GM12878 (cell line): ENCODE results near the gene BTK. TPM values are rescaled to one million over a fixed set of nuclear protein-coding genes. Genes with fewer than 3 reads are reported as not detected.

Experiments
- ATAC-seq: fragments of 200-7000 bp; cut with Tn5 transposase; 3 replicates; pipeline ENCODE4 v1.9.1; 2020; ENCODE audit warnings: mild to moderate bottlenecking, moderate library complexity
- BruUV-seq: library from RNA; stranded (reverse); fragments of 400-500 nt; replicated peaks from 2 replicates; lab custom pipeline; 2021; lab: Mats Ljungman, UMichigan
- CTCF ChIA-PET: fragments of 300-600 bp; sonication (Branson Sonifier 250); formaldehyde crosslinking; extraction: SDS; loops from one replicate; lab custom pipeline; 2021; ENCODE audit warnings: inconsistent platforms; lab: Yijun Ruan, JAX
- POLR2A ChIA-PET: fragments of 350-600 bp; formaldehyde crosslinking; extraction: SDS; loops from one replicate; lab custom pipeline; 2021; ENCODE audit warnings: inconsistent platforms; lab: Charles Lee
- RAD21 ChIA-PET: fragments of 300-600 bp; sonication (Branson Sonifier 250); formaldehyde crosslinking; loops from one replicate; lab custom pipeline; 2023; ENCODE audit warnings: antibody characterized with exemption; ENCODE audit not compliant: unreplicated experiment; lab: Charles Lee
- SMC1A ChIA-PET: fragments of 300-600 bp; sonication (Branson Sonifier 250); formaldehyde crosslinking; loops from one replicate; lab custom pipeline; 2023; ENCODE audit not compliant: unreplicated experiment, uncharacterized antibody; lab: Charles Lee
- DNase-seq: peaks from one replicate; pipeline ENCODE4 v3.0.0-alpha.2; 2011; ENCODE audit warnings: low read depth, low spot score
- FAIRE-seq: peaks from 3 replicates; lab custom pipeline; 2011; peaks lifted over from hg19 to GRCh38; lab: Jason Lieb, UNC
- H2AFZ ChIP-seq: 2 replicates; pipeline ENCODE4 v1.6.0; 2011; ENCODE audit warnings: low read depth, low read length, control low read depth; ENCODE audit not compliant: control insufficient read depth
- H3K27ac ChIP-seq: 2 replicates; pipeline ENCODE4 v1.5.1; 2011; ENCODE audit warnings: control low read depth; ENCODE audit not compliant: control insufficient read depth, insufficient read depth
- H3K27me3 ChIP-seq, 2 experiments: replicated peaks in 1 of 2; 2 replicates each; pipeline versions ENCODE4 v1.6.0 to v1.6.1; 2011; ENCODE audit warnings: low read length in 1 of 2; ENCODE audit not compliant: control insufficient read depth in 2 of 2, insufficient read depth in 2 of 2
- H3K36me3 ChIP-seq, 2 experiments: 2 replicates each; pipeline ENCODE4 v1.5.1; 2011; ENCODE audit warnings: low read length in 1 of 2; ENCODE audit not compliant: control insufficient read depth in 2 of 2, insufficient read depth in 2 of 2
- H3K4me1 ChIP-seq: 2 replicates; pipeline ENCODE4 v1.6.1; 2011; ENCODE audit warnings: mild to moderate bottlenecking, low read length, moderate library complexity, mixed read lengths; ENCODE audit not compliant: control insufficient read depth, insufficient read depth
- H3K4me2 ChIP-seq: 2 replicates; pipeline ENCODE4 v1.6.0; 2011; ENCODE audit warnings: control low read depth; ENCODE audit not compliant: control insufficient read depth, insufficient read depth
- H3K4me3 ChIP-seq: fragments of 200-600 bp; sonication (generic); 2 replicates; pipeline ENCODE4 v1.5.1; 2016
- H3K79me2 ChIP-seq: 2 replicates; pipeline ENCODE4 v1.6.0; 2011; ENCODE audit warnings: low read length; ENCODE audit not compliant: control insufficient read depth, insufficient read depth
- H3K9ac ChIP-seq: 2 replicates; pipeline ENCODE4 v1.8.0; 2011; ENCODE audit warnings: low read length, control low read depth, mixed read lengths; ENCODE audit not compliant: control insufficient read depth, insufficient read depth
- H3K9me3 ChIP-seq: replicated peaks from 3 replicates; pipeline ENCODE4 v1.5.1; 2011; ENCODE audit warnings: mild to moderate bottlenecking, low read length; ENCODE audit not compliant: control insufficient read depth, insufficient read depth
- H4K20me1 ChIP-seq: 2 replicates; pipeline ENCODE4 v1.6.0; 2011; ENCODE audit not compliant: control insufficient read depth, insufficient read depth
- BMI1 ChIP-seq: fragments of 450-650 bp; IDR thresholded peaks from 2 replicates; pipeline ENCODE4 v1.6.1; 2016; ENCODE audit warnings: mild to moderate bottlenecking, moderate library complexity, borderline replicate concordance
- CHD2 ChIP-seq: IDR thresholded peaks from 2 replicates; pipeline ENCODE4 v1.6.1; 2011; ENCODE audit warnings: low read depth, low read length, improper control_type of control experiment, borderline replicate concordance
- KAT2A ChIP-seq: conservative IDR thresholded peaks from 2 replicates; pipeline ENCODE4 v1.6.1; 2011; ENCODE audit warnings: low read depth, low read length; ENCODE audit not compliant: control insufficient read depth
- POU2F2 ChIP-seq: IDR thresholded peaks from 3 replicates; pipeline ENCODE4 v1.6.1; 2011; ENCODE audit warnings: low read depth, mild to moderate bottlenecking, low read length, borderline replicate concordance
- ZBED1 ChIP-seq: IDR thresholded peaks from 2 replicates; pipeline ENCODE4 v1.6.1; 2016; ENCODE audit warnings: borderline replicate concordance
- WGBS: methylation state at CpG from one replicate; pipeline ENCODE4 v1.1.6; 2016; ENCODE audit warnings: low lambda C conversion rate; ENCODE audit not compliant: insufficient replicate concordance, insufficient coverage; ENCODE audit errors: missing lambda C conversion rate; 5-methylcytosine and 5-hydroxymethylcytosine counted together
- in situ Hi-C: fragments of 300-500 bp; cut with MboI; formaldehyde crosslinking; loops from 9 replicates; pipeline ENCODE4 v1.14.3; 2018; ENCODE audit warnings: mixed read lengths
- intact Hi-C: fragments of 100-400 bp; cut with micrococcal nuclease; formaldehyde crosslinking; loops from one replicate; pipeline ENCODE4 v1.14.2; 2022; ENCODE audit not compliant: unreplicated experiment
- polyA plus RNA-seq, 11 experiments: library from polyadenylated mRNA; depleted of rRNA in 4 of 11; unstranded in 6 of 11; stranded (reverse) in 5 of 11; fragments of >200 nt; fragmentation: Nextera tagmentation in 4 of 11; fragmentation: Illumina TruSeq in 1 of 11; extraction: Ambion mirVana in 4 of 11; extraction: Trizol in 1 of 11; gene quantifications; 1 replicate in 1 of 11; 2 replicates in 10 of 11; pipeline versions ENCODE4 v1.2.1 to v1.2.3, GENCODE V29; 2011 to 2016; ENCODE audit warnings: inconsistent platforms in 2 of 11, missing spikeins in 2 of 11, low read depth in 1 of 11
- total RNA-seq, 4 experiments: library from RNA; depleted of rRNA in 3 of 4; stranded (reverse); fragments of >200 nt in 3 of 4; fragmentation: Illumina TruSeq in 1 of 4; extraction: Trizol in 1 of 4; gene quantifications; 2 replicates each; pipeline versions ENCODE4 v1.2.1 to v1.2.3, GENCODE V29; 2013 to 2021
- TF ChIP-seq, protein P1 (sequence below): fragments of 450-650 bp; IDR thresholded peaks from 2 replicates; pipeline ENCODE4 v1.6.1; 2017; ENCODE audit warnings: mild to moderate bottlenecking, moderate library complexity
- TF ChIP-seq, protein P2 (sequence below): fragments of 450-650 bp; IDR thresholded peaks from 2 replicates; pipeline ENCODE4 v1.6.1; 2017; ENCODE audit warnings: borderline replicate concordance
- TF ChIP-seq, protein P3 (sequence below): IDR thresholded peaks from 2 replicates; pipeline ENCODE4 v1.6.1; 2011; ENCODE audit warnings: borderline replicate concordance, low read depth, mild to moderate bottlenecking, moderate library complexity, mixed read lengths, low read length; ENCODE audit not compliant: insufficient read depth; ENCODE audit errors: extremely low read length
- TF ChIP-seq, protein P4 (sequence below): fragments of 450-650 bp; IDR thresholded peaks from 2 replicates; pipeline ENCODE4 v1.6.1; 2016; ENCODE audit warnings: mild to moderate bottlenecking

BTK gene
- total and polyA plus RNA-seq, 10 of the 15 experiments (the other 5 are each of a cell fraction or from before 2014, with no cell fraction given): 24.0 to 154 (median 88.9) TPM

DNA sequence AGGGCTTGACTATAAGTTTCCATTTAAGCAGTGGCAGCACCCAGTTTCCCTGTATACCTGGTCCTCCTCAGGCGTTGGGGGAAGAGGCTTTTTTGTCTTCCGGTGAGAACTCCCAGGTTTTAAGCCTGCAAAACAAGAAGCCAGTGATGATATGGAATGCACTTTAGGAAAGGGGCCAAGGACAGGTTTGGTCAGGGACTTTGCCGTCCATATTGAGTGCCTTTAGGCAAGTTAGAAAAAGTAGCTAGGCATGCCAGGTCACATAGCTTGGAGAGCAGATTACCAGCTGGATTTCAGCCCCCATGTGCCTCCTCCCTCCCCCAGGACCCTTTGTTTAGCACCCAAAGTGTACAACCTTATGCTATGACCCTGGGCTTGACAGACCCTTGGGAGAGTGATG, 23.9 kb downstream of the BTK start:
- RAD21 ChIA-PET: no interaction called here
- Histone ChIP-seq H3K4me2 (no peak overlapping the region), H2AFZ (no peak overlapping the region), H3K9me3 (no peaks in the 10 kb centered on the region), H3K27ac (no peak overlapping the region), H3K4me3 (no peak overlapping the region), H3K36me3 (peaks cover 8 to 15% of the 10 kb centered on the region in 2 experiments), H3K9ac (no peak overlapping the region), H4K20me1 (no peaks in the 10 kb centered on the region), H3K4me1 (no peaks in the 10 kb centered on the region), H3K27me3 (no peaks in the 10 kb centered on the region), H3K79me2 (no peaks in the 10 kb centered on the region)
- BruUV-seq: no TSS peak
- CTCF ChIA-PET: no interaction called here
- WGBS: 69% methylated on average over 3 of the region's 3 CpGs
- TF ChIP-seq KAT2A: no peak
- intact Hi-C loops (no loop called here), in situ Hi-C loops (no loop called here)
- ATAC-seq (no peak), DNase-seq (no peak), FAIRE-seq (no peak)
- SMC1A ChIA-PET: no interaction called here
- POLR2A ChIA-PET: no interaction called here

DNA sequence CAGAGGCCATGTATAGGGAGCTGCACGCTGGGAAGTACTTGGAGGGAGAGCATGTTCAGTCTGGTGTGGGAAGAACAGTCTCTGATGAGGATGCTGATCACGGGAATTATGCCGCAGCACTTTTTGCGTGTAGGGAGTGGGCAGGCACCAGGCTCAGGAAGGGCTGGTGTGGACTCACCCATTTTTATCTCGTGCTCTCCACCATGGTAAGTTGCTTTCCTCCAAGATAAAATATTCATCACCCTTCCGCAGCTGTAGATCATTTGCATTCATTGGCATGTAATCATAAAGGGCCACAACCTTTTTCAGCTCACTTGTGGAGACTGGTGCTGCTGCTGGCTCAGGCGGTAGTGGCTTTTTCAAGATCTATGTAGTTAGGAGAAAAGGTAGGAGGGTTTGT, 25.6 kb downstream of the BTK start:
- FAIRE-seq: no peak
- no peak overlapping the region for H3K9ac ChIP-seq
- TF ChIP-seq BMI1 (no peak), ZBED1 (no peak), CHD2 (no peak), POU2F2 (no peak)
- TF ChIP-seq, protein P1, sequence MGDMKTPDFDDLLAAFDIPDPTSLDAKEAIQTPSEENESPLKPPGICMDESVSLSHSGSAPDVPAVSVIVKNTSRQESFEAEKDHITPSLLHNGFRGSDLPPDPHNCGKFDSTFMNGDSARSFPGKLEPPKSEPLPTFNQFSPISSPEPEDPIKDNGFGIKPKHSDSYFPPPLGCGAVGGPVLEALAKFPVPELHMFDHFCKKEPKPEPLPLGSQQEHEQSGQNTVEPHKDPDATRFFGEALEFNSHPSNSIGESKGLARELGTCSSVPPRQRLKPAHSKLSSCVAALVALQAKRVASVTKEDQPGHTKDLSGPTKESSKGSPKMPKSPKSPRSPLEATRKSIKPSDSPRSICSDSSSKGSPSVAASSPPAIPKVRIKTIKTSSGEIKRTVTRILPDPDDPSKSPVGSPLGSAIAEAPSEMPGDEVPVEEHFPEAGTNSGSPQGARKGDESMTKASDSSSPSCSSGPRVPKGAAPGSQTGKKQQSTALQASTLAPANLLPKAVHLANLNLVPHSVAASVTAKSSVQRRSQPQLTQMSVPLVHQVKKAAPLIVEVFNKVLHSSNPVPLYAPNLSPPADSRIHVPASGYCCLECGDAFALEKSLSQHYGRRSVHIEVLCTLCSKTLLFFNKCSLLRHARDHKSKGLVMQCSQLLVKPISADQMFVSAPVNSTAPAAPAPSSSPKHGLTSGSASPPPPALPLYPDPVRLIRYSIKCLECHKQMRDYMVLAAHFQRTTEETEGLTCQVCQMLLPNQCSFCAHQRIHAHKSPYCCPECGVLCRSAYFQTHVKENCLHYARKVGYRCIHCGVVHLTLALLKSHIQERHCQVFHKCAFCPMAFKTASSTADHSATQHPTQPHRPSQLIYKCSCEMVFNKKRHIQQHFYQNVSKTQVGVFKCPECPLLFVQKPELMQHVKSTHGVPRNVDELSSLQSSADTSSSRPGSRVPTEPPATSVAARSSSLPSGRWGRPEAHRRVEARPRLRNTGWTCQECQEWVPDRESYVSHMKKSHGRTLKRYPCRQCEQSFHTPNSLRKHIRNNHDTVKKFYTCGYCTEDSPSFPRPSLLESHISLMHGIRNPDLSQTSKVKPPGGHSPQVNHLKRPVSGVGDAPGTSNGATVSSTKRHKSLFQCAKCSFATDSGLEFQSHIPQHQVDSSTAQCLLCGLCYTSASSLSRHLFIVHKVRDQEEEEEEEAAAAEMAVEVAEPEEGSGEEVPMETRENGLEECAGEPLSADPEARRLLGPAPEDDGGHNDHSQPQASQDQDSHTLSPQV: no peak
- TF ChIP-seq, protein P2, sequence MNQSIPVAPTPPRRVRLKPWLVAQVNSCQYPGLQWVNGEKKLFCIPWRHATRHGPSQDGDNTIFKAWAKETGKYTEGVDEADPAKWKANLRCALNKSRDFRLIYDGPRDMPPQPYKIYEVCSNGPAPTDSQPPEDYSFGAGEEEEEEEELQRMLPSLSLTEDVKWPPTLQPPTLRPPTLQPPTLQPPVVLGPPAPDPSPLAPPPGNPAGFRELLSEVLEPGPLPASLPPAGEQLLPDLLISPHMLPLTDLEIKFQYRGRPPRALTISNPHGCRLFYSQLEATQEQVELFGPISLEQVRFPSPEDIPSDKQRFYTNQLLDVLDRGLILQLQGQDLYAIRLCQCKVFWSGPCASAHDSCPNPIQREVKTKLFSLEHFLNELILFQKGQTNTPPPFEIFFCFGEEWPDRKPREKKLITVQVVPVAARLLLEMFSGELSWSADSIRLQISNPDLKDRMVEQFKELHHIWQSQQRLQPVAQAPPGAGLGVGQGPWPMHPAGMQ: no peak
- TF ChIP-seq, protein P3, sequence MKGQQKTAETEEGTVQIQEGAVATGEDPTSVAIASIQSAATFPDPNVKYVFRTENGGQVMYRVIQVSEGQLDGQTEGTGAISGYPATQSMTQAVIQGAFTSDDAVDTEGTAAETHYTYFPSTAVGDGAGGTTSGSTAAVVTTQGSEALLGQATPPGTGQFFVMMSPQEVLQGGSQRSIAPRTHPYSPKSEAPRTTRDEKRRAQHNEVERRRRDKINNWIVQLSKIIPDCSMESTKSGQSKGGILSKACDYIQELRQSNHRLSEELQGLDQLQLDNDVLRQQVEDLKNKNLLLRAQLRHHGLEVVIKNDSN: no peak
- TF ChIP-seq, protein P4, sequence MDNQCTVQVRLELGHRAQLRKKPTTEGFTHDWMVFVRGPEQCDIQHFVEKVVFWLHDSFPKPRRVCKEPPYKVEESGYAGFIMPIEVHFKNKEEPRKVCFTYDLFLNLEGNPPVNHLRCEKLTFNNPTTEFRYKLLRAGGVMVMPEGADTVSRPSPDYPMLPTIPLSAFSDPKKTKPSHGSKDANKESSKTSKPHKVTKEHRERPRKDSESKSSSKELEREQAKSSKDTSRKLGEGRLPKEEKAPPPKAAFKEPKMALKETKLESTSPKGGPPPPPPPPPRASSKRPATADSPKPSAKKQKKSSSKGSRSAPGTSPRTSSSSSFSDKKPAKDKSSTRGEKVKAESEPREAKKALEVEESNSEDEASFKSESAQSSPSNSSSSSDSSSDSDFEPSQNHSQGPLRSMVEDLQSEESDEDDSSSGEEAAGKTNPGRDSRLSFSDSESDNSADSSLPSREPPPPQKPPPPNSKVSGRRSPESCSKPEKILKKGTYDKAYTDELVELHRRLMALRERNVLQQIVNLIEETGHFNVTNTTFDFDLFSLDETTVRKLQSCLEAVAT: no peak

More for the DNA sequence above, 25.6 kb downstream of the BTK start:
- RAD21 ChIA-PET: no interaction called here
- Histone ChIP-seq H3K4me1 (no peaks in the 10 kb centered on the region), H3K4me3 (no peak overlapping the region), H3K27me3 (no peaks in the 10 kb centered on the region), H2AFZ (no peak overlapping the region), H4K20me1 (no peaks in the 10 kb centered on the region), H3K27ac (no peak overlapping the region), H3K79me2 (no peaks in the 10 kb centered on the region), H3K4me2 (no peak overlapping the region), H3K36me3 (peaks cover 8 to 15% of the 10 kb centered on the region in 2 experiments), H3K9me3 (no peaks in the 10 kb centered on the region)
- intact Hi-C loops (no loop called here), in situ Hi-C loops (no loop called here)
- SMC1A ChIA-PET: no interaction called here
- DNase-seq (no peak), ATAC-seq (no peak)
- CTCF ChIA-PET: no interaction called here
- no TSS peak for BruUV-seq
- 68% methylated on average over 7 of the region's 7 CpGs for WGBS
- POLR2A ChIA-PET: interaction anchor here (0.5 to 0.6 kb wide), 2 partner anchors 11 to 213 kb away, joined by 3 read pairs; partner anchors contain the start of gene TIMM8A
